Measurements from ENCODE around the gene FOXJ3.

The FOXJ3 gene

DNA sequence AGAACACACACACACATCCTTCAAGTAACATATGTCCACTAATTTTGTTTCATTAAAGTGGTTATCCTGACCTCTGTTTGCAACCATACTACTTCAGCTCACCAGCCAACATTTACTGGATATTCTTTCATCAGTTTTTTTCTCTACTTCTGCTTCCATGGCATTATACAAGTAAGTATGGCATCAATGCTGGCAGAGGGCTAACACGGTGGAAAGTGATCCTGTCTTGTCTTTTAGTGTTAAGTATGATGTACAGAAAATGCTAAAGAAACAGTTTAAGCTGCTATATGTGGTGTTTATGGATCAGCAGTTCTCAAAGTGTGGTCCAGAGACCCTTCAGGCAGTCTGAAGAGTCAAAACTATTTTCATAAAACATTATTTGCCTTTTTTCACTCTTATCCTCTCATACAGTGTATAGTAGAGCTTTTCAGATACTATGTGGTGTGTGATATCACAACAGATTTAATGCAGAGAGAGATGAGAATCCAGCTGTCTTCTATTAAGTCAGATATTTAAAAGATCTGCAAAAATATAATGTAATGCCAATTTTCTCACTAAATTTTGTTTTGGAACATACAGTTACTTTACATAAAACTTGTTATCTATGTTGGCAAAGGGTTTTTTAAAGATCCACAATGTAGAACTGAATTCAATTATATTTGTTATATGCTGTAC, 46.6 kb downstream of the FOXJ3 start:
- H3K4me2 ChIP-seq = no peak overlapping the region
- H3K36me3 ChIP-seq = peaks cover 23% of the 10 kb centered on the region
- no peaks in the 10 kb centered on the region for H3K4me1 ChIP-seq
- peaks cover 16% of the 10 kb centered on the region for H3K9me3 ChIP-seq
- H3K9ac ChIP-seq = no peak overlapping the region
- no peaks in the 10 kb centered on the region for H3K27me3 ChIP-seq
- TF ChIP-seq Cebpa-rat (IDR thresholded peaks at IDR 0.05) = no peak
- no peak overlapping the region for H3K27ac ChIP-seq
- H3K4me3 ChIP-seq = no peak overlapping the region
- H4K20me1 ChIP-seq = peaks cover 89% of the 10 kb centered on the region

- peaks cover 93% of the 10 kb centered on the region for H4K20me1 ChIP-seq
- H3K36me3 ChIP-seq = peaks cover 13% of the 10 kb centered on the region
- no peak overlapping the region for H3K27ac ChIP-seq
- no peaks in the 10 kb centered on the region for H3K27me3 ChIP-seq
- H3K4me1 ChIP-seq = peaks cover 11% of the 10 kb centered on the region
- H3K4me3 ChIP-seq = no peak overlapping the region
- TF ChIP-seq Cebpa-rat (IDR thresholded peaks at IDR 0.05) = no peak
- H3K9ac ChIP-seq = no peak overlapping the region
- no peak overlapping the region for H3K4me2 ChIP-seq
- H3K9me3 ChIP-seq = no peaks in the 10 kb centered on the region
Measured at GRCh38 chr1:42282867-42283583, 52.0 kb downstream of the FOXJ3 start.

GRCh38 chr1:42282024-42282579, 52.9 kb downstream of the FOXJ3 start:
- no peaks in the 10 kb centered on the region for H3K9me3 ChIP-seq
- no peak for TF ChIP-seq Cebpa-rat (IDR thresholded peaks at IDR 0.05)

DNA sequence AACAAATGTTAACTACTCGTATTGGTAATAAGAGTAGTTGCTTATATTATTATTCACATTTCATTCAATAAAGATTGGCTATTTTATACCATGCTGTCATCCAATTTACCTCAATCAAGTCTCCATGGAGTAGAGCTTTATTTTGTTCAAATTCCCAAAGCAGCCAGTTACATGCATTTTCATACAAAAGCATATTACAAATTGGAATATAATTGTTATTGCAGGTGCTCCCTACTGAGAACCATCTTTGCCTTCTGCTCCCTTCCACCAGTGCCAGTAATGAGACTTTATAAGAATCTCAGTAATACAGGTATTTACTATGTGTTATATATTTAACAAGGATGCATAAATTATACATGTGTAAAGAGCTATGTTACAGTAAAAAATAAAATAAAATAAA, 54.2 kb downstream of the FOXJ3 start:
- TF ChIP-seq Cebpa-rat (IDR thresholded peaks at IDR 0.05) = no peak
- H3K9me3 ChIP-seq = no peaks in the 10 kb centered on the region
- H3K36me3 ChIP-seq = peaks cover 26% of the 10 kb centered on the region
- no peak overlapping the region for H3K9ac ChIP-seq
- no peak overlapping the region for H3K4me2 ChIP-seq
- H3K4me3 ChIP-seq = no peak overlapping the region
- peaks cover 11% of the 10 kb centered on the region for H3K4me1 ChIP-seq
- H4K20me1 ChIP-seq = peaks cover 78% of the 10 kb centered on the region
- no peaks in the 10 kb centered on the region for H3K27me3 ChIP-seq
- H3K27ac ChIP-seq = no peak overlapping the region

More at GRCh38 chr1:42282024-42282579, 52.9 kb downstream of the FOXJ3 start:
- Histone ChIP-seq H3K9ac (no peak overlapping the region), H3K27ac (no peak overlapping the region), H3K27me3 (no peaks in the 10 kb centered on the region), H3K4me3 (no peak overlapping the region), H3K4me2 (no peak overlapping the region), H3K36me3 (peaks cover 19% of the 10 kb centered on the region), H4K20me1 (peaks cover 87% of the 10 kb centered on the region), H3K4me1 (peaks cover 11% of the 10 kb centered on the region)

DNA sequence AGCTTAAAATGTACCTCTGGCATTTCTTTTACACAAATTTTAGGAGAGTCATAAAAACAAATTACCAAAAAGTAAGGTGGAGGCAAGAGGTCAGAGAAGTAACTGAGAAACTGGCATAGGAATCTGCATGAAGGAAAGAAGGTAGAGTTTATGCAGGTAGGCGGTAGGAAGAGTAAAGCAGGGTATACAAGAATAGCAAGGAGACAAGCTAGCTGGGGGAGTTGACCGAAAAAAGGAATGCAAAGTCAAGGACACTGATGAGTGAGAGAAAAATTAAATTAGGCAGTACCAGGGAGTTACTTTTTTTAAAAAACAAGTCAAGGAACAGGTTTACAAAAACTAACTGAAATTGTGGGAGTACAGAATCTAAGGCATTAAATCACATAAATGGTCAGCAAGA, 56.0 kb downstream of the FOXJ3 start:
- no peak overlapping the region for H3K27ac ChIP-seq
- TF ChIP-seq Cebpa-rat (IDR thresholded peaks at IDR 0.05) = no peak
- H3K4me3 ChIP-seq = no peak overlapping the region
- no peaks in the 10 kb centered on the region for H3K9me3 ChIP-seq
- peaks cover 41% of the 10 kb centered on the region for H3K36me3 ChIP-seq
- no peak overlapping the region for H3K9ac ChIP-seq
- H3K4me2 ChIP-seq = no peak overlapping the region
- H4K20me1 ChIP-seq = peaks cover 71% of the 10 kb centered on the region
- H3K4me1 ChIP-seq = peaks cover 11% of the 10 kb centered on the region
- no peaks in the 10 kb centered on the region for H3K27me3 ChIP-seq

GRCh38 chr1:42272920-42273319, 62.1 kb downstream of the FOXJ3 start:
- Histone ChIP-seq H3K4me2 (no peak overlapping the region), H3K9ac (no peak overlapping the region), H3K27ac (no peak overlapping the region), H4K20me1 (peaks cover 59% of the 10 kb centered on the region), H3K36me3 (peaks cover 60% of the 10 kb centered on the region), H3K4me1 (no peaks in the 10 kb centered on the region), H3K4me3 (no peak overlapping the region), H3K9me3 (no peaks in the 10 kb centered on the region), H3K27me3 (no peaks in the 10 kb centered on the region)
- no peak for TF ChIP-seq Cebpa-rat (IDR thresholded peaks at IDR 0.05)

DNA sequence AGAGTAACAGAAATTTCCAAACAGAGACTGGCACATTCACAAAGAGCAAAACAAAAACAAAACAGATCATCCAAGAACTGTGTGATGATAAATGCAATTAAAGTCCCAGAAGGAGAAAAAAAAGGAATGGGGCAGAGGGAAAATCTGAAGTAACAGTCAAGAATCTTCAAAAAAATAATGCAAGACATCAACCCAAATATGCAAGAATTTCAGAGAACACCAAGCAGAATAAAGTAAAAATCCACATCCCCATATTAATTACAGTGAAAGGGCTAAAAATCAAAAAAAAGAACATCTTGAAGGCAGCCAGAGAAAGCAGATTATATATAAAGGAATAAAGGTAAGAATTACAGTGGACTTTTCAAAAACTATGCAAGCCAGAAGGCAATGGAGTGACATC, 67.1 kb downstream of the FOXJ3 start:
- H3K27me3 ChIP-seq = no peaks in the 10 kb centered on the region
- no peak overlapping the region for H3K9ac ChIP-seq
- no peak overlapping the region for H3K4me2 ChIP-seq
- H3K27ac ChIP-seq = no peak overlapping the region
- no peaks in the 10 kb centered on the region for H3K9me3 ChIP-seq
- TF ChIP-seq Cebpa-rat (IDR thresholded peaks at IDR 0.05) = no peak
- H3K36me3 ChIP-seq = peaks cover 32% of the 10 kb centered on the region
- H3K4me3 ChIP-seq = no peak overlapping the region
- peaks cover 88% of the 10 kb centered on the region for H4K20me1 ChIP-seq
- peaks cover 28% of the 10 kb centered on the region for H3K4me1 ChIP-seq

DNA sequence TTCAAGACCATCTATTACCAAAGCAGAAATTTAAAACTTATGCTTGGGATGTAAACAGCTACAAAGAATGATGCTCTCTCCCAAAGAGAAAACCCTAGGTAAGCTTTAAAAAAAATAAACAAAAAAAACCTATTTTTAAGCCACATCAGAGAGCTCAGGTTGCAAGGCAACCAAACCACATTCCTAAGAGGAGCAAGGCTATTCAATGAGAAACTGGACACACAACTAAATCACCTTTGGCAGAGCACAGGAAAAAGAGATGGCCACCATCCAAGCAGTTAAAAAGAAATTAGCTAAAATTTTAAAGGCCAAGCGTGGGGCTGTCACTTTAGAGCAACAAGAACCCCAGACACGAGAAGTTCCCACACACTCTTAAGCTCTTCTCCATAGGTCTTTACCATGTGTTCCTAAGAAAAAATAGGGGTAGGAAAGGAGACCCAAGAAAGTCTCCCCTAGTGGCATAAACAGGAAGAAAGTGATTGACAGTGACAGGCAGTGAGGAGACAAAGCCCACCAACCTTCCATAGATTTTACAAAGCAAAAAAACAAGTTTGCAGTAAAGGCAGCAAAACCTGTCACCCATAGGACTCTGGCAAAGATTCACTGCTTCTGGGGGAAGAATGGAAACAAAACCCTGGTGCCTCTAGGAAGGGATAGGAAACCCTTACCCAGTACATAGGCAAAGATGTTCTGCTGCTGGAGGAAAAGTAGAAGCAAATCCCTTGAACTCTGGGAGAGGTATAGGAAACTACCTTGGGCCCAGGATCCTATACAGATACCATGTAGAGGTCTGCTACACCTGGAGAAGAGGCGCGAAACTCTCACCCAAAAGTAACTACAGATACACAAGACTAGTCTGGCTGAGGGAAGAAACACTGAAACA, 68.5 kb downstream of the FOXJ3 start:
- Histone ChIP-seq H3K4me2 (no peak overlapping the region), H3K9me3 (no peaks in the 10 kb centered on the region), H3K27me3 (no peaks in the 10 kb centered on the region), H3K36me3 (peaks cover 32% of the 10 kb centered on the region), H3K9ac (no peak overlapping the region), H3K27ac (no peak overlapping the region), H4K20me1 (peaks cover 80% of the 10 kb centered on the region), H3K4me3 (no peak overlapping the region), H3K4me1 (peaks cover 28% of the 10 kb centered on the region)
- no peak for TF ChIP-seq Cebpa-rat (IDR thresholded peaks at IDR 0.05)

- H3K4me2 ChIP-seq = 0 out of 2 replicates have a peak overlapping the region, but pooled peaks have one; percentile 5
- no peaks in the 10 kb centered on the region for H3K27me3 ChIP-seq
- H3K9me3 ChIP-seq = no peaks in the 10 kb centered on the region
- peaks cover 28% of the 10 kb centered on the region for H3K36me3 ChIP-seq
- H3K9ac ChIP-seq = no peak overlapping the region
- H3K4me1 ChIP-seq = peaks cover 45% of the 10 kb centered on the region
- no peak overlapping the region for H3K27ac ChIP-seq
- H3K4me3 ChIP-seq = no peak overlapping the region
- H4K20me1 ChIP-seq = peaks cover 82% of the 10 kb centered on the region
- TF ChIP-seq Cebpa-rat (IDR thresholded peaks at IDR 0.05) = no peak
Measured at GRCh38 chr1:42264511-42265190, 70.4 kb downstream of the FOXJ3 start.

Measured in BLaER1 (cell line).